Caco-2 (cell line): ENCODE results near the gene KMT5B. TPM values are rescaled to one million over a fixed set of nuclear protein-coding genes. Genes with fewer than 3 reads are reported as not detected.

Experiments
- BruUV-seq: library from RNA; stranded (reverse); fragments of 400-500 nt; replicated peaks from 2 replicates; lab custom pipeline; 2021; lab: Mats Ljungman, UMichigan
- CTCF ChIA-PET: fragments of 300-600 bp; sonication (Branson Sonifier 250); formaldehyde crosslinking; loops from one replicate; lab custom pipeline; 2022; ENCODE audit warnings: antibody characterized with exemption; lab: Charles Lee
- POLR2A ChIA-PET: fragments of 300-600 bp; sonication (Branson Sonifier 250); formaldehyde crosslinking; loops from one replicate; lab custom pipeline; 2022; ENCODE audit warnings: antibody characterized with exemption; lab: Charles Lee
- DNase-seq, 2 experiments: peaks; one replicate each; pipeline versions ENCODE4 v3.0.0 to v3.0.0-alpha.2; 2020 to 2022
- H3K27me3 ChIP-seq: replicated peaks from 2 replicates; pipeline ENCODE4 v1.6.0; 2011; ENCODE audit warnings: low read length; ENCODE audit not compliant: control insufficient read depth, insufficient read depth
- H3K36me3 ChIP-seq: 2 replicates; pipeline ENCODE4 v1.5.1; 2011; ENCODE audit warnings: low read length; ENCODE audit not compliant: control insufficient read depth, insufficient read depth
- H3K4me1 ChIP-seq: fragments of 250-450 bp; sonication (Bioruptor Pico); 2 replicates; pipeline ENCODE4 v1.5.1; 2020; ENCODE audit warnings: mild to moderate bottlenecking
- H3K4me3 ChIP-seq: 2 replicates; pipeline ENCODE4 v1.5.1; 2011; ENCODE audit warnings: low read depth, mild to moderate bottlenecking, control low read depth, low read length
- H3K9me3 ChIP-seq: fragments of 250-450 bp; sonication (Bioruptor Pico); 2 replicates; pipeline ENCODE4 v1.5.1; 2020; ENCODE audit warnings: mild to moderate bottlenecking, moderate library complexity
- H3K27ac Mint-ChIP-seq: one replicate; pipeline ENCODE4 v1.8.0; 2022; ENCODE audit warnings: mixed read lengths; ENCODE audit not compliant: unreplicated experiment
- H3K27me3 Mint-ChIP-seq: one replicate; pipeline ENCODE4 v1.8.0; 2022; ENCODE audit warnings: mixed read lengths; ENCODE audit not compliant: insufficient read depth, unreplicated experiment
- H3K36me3 Mint-ChIP-seq: one replicate; pipeline ENCODE4 v1.8.0; 2022; ENCODE audit warnings: mild to moderate bottlenecking, mixed read lengths; ENCODE audit not compliant: insufficient read depth, unreplicated experiment
- H3K4me1 Mint-ChIP-seq: one replicate; pipeline ENCODE4 v1.8.0; 2022; ENCODE audit warnings: low read depth, mixed read lengths; ENCODE audit not compliant: unreplicated experiment
- H3K4me3 Mint-ChIP-seq: one replicate; pipeline ENCODE4 v1.8.0; 2022; ENCODE audit warnings: mild to moderate bottlenecking, moderate library complexity, mixed read lengths; ENCODE audit not compliant: unreplicated experiment
- H3K9me3 Mint-ChIP-seq: one replicate; pipeline ENCODE4 v1.8.0; 2022; ENCODE audit warnings: mixed read lengths; ENCODE audit not compliant: unreplicated experiment
- CTCF ChIP-seq, 2 experiments: fragments of 200-600 bp in 1 of 2; IDR thresholded peaks; 1 replicate in 1 of 2; 2 replicates in 1 of 2; pipeline versions ENCODE4 v1.5.1 to v1.8.0; 2011 to 2022; ENCODE audit warnings: antibody characterized with exemption in 1 of 2, control low read depth in 1 of 2, inconsistent platforms in 1 of 2, low read depth in 1 of 2, low read length in 1 of 2, mild to moderate bottlenecking in 1 of 2, moderate library complexity in 1 of 2; ENCODE audit not compliant: insufficient read depth in 1 of 2, severe bottlenecking in 1 of 2, unreplicated experiment in 1 of 2
- intact Hi-C: fragments of 100-400 bp; cut with micrococcal nuclease; formaldehyde crosslinking; loops from one replicate; pipeline ENCODE4 v1.10.0; 2022; ENCODE audit not compliant: unreplicated experiment
- total RNA-seq: library from RNA; stranded (reverse); gene quantifications from 2 replicates; pipeline ENCODE4 v1.2.3, GENCODE V29; 2022

Gene KMT5B
- total RNA-seq, 1 experiment from 2014 or later = 91.2 TPM

- H3K4me3 ChIP-seq = no peak overlapping the region
- no peaks in the 10 kb centered on the region for H3K9me3 Mint-ChIP-seq
- no peak overlapping the region for H3K27ac Mint-ChIP-seq
- intact Hi-C loops = no loop called here
- no peaks in the 10 kb centered on the region for H3K27me3 Mint-ChIP-seq
- CTCF ChIA-PET = interaction anchor here (1.4 kb wide), 1 partner anchor 31 kb away, joined by 5 read pairs; no protein-coding TSS in a partner anchor
- peaks cover 8% of the 10 kb centered on the region; the same call in 1 of the 2 replicates for H3K4me1 ChIP-seq
- H3K9me3 ChIP-seq = no peaks in the 10 kb centered on the region
- no peak for DNase-seq
- H3K36me3 ChIP-seq = peaks cover 3% of the 10 kb centered on the region; the same call in 1 of the 2 replicates
- no peak overlapping the region for H3K4me3 Mint-ChIP-seq
- H3K4me1 Mint-ChIP-seq = no peaks in the 10 kb centered on the region
- no peak for TF ChIP-seq CTCF (IDR thresholded peaks at IDR 0.05; ENCODE audit: insufficient read depth in 1 of 2, low read depth in 1 of 2, low read length in 1 of 2, severe bottlenecking in 1 of 2, unreplicated experiment in 1 of 2)
- peaks cover 74% of the 10 kb centered on the region for H3K36me3 Mint-ChIP-seq
- BruUV-seq = no TSS peak
- POLR2A ChIA-PET = no interaction called here
- H3K27me3 ChIP-seq = no peaks in the 10 kb centered on the region
These were observed 35.2 kb downstream of the KMT5B start for GRCh38 chr11:68177877-68178276.

- no peak for TF ChIP-seq CTCF (IDR thresholded peaks at IDR 0.05; ENCODE audit: insufficient read depth in 1 of 2, low read depth in 1 of 2, low read length in 1 of 2, severe bottlenecking in 1 of 2, unreplicated experiment in 1 of 2)
- Histone ChIP-seq H3K36me3 (peaks cover 13% of the 10 kb centered on the region), H3K4me1 (peaks cover 8% of the 10 kb centered on the region; the same call in 1 of the 2 replicates), H3K4me3 (no peak overlapping the region), H3K9me3 (no peaks in the 10 kb centered on the region), H3K27me3 (no peaks in the 10 kb centered on the region)
- H3K27ac Mint-ChIP-seq = no peak overlapping the region
- H3K9me3 Mint-ChIP-seq = no peaks in the 10 kb centered on the region
- H3K36me3 Mint-ChIP-seq = peaks cover 80% of the 10 kb centered on the region
- intact Hi-C loops = no loop called here
- no TSS peak for BruUV-seq
- no peaks in the 10 kb centered on the region for H3K4me1 Mint-ChIP-seq
- ChIA-PET CTCF (no interaction called here), POLR2A (no interaction called here)
- no peak overlapping the region for H3K4me3 Mint-ChIP-seq
- DNase-seq = no peak
- no peaks in the 10 kb centered on the region for H3K27me3 Mint-ChIP-seq
These were observed 39.2 kb downstream of the KMT5B start for GRCh38 chr11:68173926-68174325.

- Mint-ChIP-seq H3K27me3 (no peaks in the 10 kb centered on the region), H3K4me3 (no peak overlapping the region), H3K9me3 (no peaks in the 10 kb centered on the region), H3K36me3 (peaks cover 77% of the 10 kb centered on the region), H3K4me1 (peaks cover 5% of the 10 kb centered on the region), H3K27ac (no peak overlapping the region)
- Histone ChIP-seq H3K4me3 (no peak overlapping the region), H3K9me3 (no peaks in the 10 kb centered on the region), H3K36me3 (peaks cover 19% of the 10 kb centered on the region), H3K4me1 (peaks cover 14% of the 10 kb centered on the region), H3K27me3 (no peaks in the 10 kb centered on the region)
- ChIA-PET CTCF (interaction anchor here (0.6 kb wide), 1 partner anchor 163 kb away, joined by 4 read pairs; no protein-coding TSS in a partner anchor), POLR2A (no interaction called here)
- no peak for TF ChIP-seq CTCF (IDR thresholded peaks at IDR 0.05; ENCODE audit: insufficient read depth in 1 of 2, low read depth in 1 of 2, low read length in 1 of 2, severe bottlenecking in 1 of 2, unreplicated experiment in 1 of 2)
- intact Hi-C loops = loop anchor here (5.0 kb wide), 1 partner anchor 62 kb away; no protein-coding TSS in a partner anchor
- no TSS peak for BruUV-seq
- no peak for DNase-seq
These were observed 43.7 kb downstream of the KMT5B start for GRCh38 chr11:68169442-68169841.
